Stimulated activated naive B cell treated with anti-CD40 and anti-IgM and Interleukin-4, amounts not matched to agents 10 μg/mL and 1 μg/mL and 100 μg/mL, for 72 hours (primary cell): ENCODE data around the gene TNS3.

ENCODE experiments used
- ATAC-seq, 2 donors: fragments of 150-1000 bp; cut with Tn5 transposase; replicated peaks; 2 replicates each; pipeline ENCODE4 v1.10.0; 2021; ENCODE audit warnings: moderate library complexity in 1 of 2
- DNase-seq: peaks from one replicate; pipeline ENCODE4 v3.0.0; 2021
- H3K27ac Mint-ChIP-seq: one replicate; pipeline ENCODE4 v1.8.0; 2022; ENCODE audit warnings: mild to moderate bottlenecking, mixed read lengths
- H3K27me3 Mint-ChIP-seq, 2 donors: one replicate each; pipeline ENCODE4 v1.8.0; 2022; ENCODE audit warnings: mixed read lengths in 2 of 2
- H3K36me3 Mint-ChIP-seq, 2 donors: one replicate each; pipeline ENCODE4 v1.8.0; 2022; ENCODE audit warnings: mixed read lengths in 2 of 2, mild to moderate bottlenecking in 1 of 2
- H3K4me1 Mint-ChIP-seq, 2 donors: one replicate each; pipeline ENCODE4 v1.8.0; 2022; ENCODE audit warnings: mixed read lengths in 2 of 2, mild to moderate bottlenecking in 1 of 2
- H3K4me3 Mint-ChIP-seq, 2 donors: one replicate each; pipeline ENCODE4 v1.8.0; 2022; ENCODE audit warnings: mild to moderate bottlenecking in 2 of 2, mixed read lengths in 2 of 2, moderate library complexity in 1 of 2
- H3K9me3 Mint-ChIP-seq, 2 donors: one replicate each; pipeline ENCODE4 v1.8.0; 2022; ENCODE audit warnings: mixed read lengths in 2 of 2, mild to moderate bottlenecking in 1 of 2

The TNS3 gene

GRCh38 chr7:47454069-47454973, 127.6 kb downstream of the TNS3 start:
- Mint-ChIP-seq H3K27ac (no peak overlapping the region), H3K9me3 (no peaks in the 10 kb centered on the region), H3K4me1 (peaks cover 22 to 38% of the 10 kb centered on the region in 2 donors), H3K36me3 (peaks cover 2 to 19% of the 10 kb centered on the region in 2 donors), H3K4me3 (no peak overlapping the region), H3K27me3 (no peaks in the 10 kb centered on the region)
- DNase-seq (no peak), ATAC-seq (no peak)

- ATAC-seq (peak; percentile 50 to 58), DNase-seq (no peak)
- Mint-ChIP-seq H3K27ac (peak overlapping the region; percentile 9), H3K4me3 (no peak overlapping the region), H3K4me1 (peaks cover 22 to 35% of the 10 kb centered on the region in 2 donors), H3K36me3 (peaks cover 2 to 21% of the 10 kb centered on the region in 2 donors), H3K9me3 (no peaks in the 10 kb centered on the region), H3K27me3 (no peaks in the 10 kb centered on the region)
Measured at GRCh38 chr7:47453093-47454061, 128.5 kb downstream of the TNS3 start.

- H3K4me1 Mint-ChIP-seq: peaks cover 16 to 28% of the 10 kb centered on the region in 2 donors
- H3K9me3 Mint-ChIP-seq: no peaks in the 10 kb centered on the region
- peaks cover 2 to 23% of the 10 kb centered on the region in 2 donors for H3K36me3 Mint-ChIP-seq
- peak overlapping the region; percentile 9 for H3K27ac Mint-ChIP-seq
- no peaks in the 10 kb centered on the region for H3K27me3 Mint-ChIP-seq
- no peak overlapping the region for H3K4me3 Mint-ChIP-seq
- DNase-seq (no peak), ATAC-seq (no peak)
Measured at GRCh38 chr7:47452715-47453092, 129.2 kb downstream of the TNS3 start.

GRCh38 chr7:47452295-47452694, 129.6 kb downstream of the TNS3 start:
- peaks cover 12 to 26% of the 10 kb centered on the region in 2 donors for H3K4me1 Mint-ChIP-seq
- peaks cover 2 to 27% of the 10 kb centered on the region in 2 donors for H3K36me3 Mint-ChIP-seq
- H3K27ac Mint-ChIP-seq: no peak overlapping the region
- no peak for ATAC-seq
- no peaks in the 10 kb centered on the region for H3K27me3 Mint-ChIP-seq
- DNase-seq: no peak
- no peak overlapping the region for H3K4me3 Mint-ChIP-seq
- H3K9me3 Mint-ChIP-seq: no peaks in the 10 kb centered on the region

- Mint-ChIP-seq H3K4me3 (no peak overlapping the region), H3K27me3 (no peaks in the 10 kb centered on the region), H3K9me3 (no peaks in the 10 kb centered on the region), H3K27ac (no peak overlapping the region), H3K4me1 (peaks cover 14 to 26% of the 10 kb centered on the region in 2 donors), H3K36me3 (peaks cover 2 to 27% of the 10 kb centered on the region in 2 donors)
- no peak for DNase-seq
- no peak for ATAC-seq
Measured at GRCh38 chr7:47451851-47452205, 130.1 kb downstream of the TNS3 start.

- Mint-ChIP-seq H3K9me3 (no peaks in the 10 kb centered on the region), H3K4me1 (peaks cover 11 to 27% of the 10 kb centered on the region in 2 donors), H3K4me3 (no peak overlapping the region), H3K36me3 (peaks cover 0 to 16% of the 10 kb centered on the region in 2 donors), H3K27me3 (no peaks in the 10 kb centered on the region), H3K27ac (no peak overlapping the region)
- DNase-seq (no peak), ATAC-seq (no peak)
Measured at GRCh38 chr7:47449810-47450590, 131.9 kb downstream of the TNS3 start.

- no peak overlapping the region for H3K27ac Mint-ChIP-seq
- peaks cover 14 to 21% of the 10 kb centered on the region in 2 donors for H3K4me1 Mint-ChIP-seq
- no peaks in the 10 kb centered on the region for H3K9me3 Mint-ChIP-seq
- no peaks in the 10 kb centered on the region for H3K27me3 Mint-ChIP-seq
- H3K36me3 Mint-ChIP-seq: peaks cover 0 to 12% of the 10 kb centered on the region in 2 donors
- no peak overlapping the region for H3K4me3 Mint-ChIP-seq
- DNase-seq (no peak), ATAC-seq (no peak)
Measured at GRCh38 chr7:47448971-47449370, 132.9 kb downstream of the TNS3 start.

GRCh38 chr7:47447621-47448349, 134.1 kb downstream of the TNS3 start:
- no peaks in the 10 kb centered on the region for H3K9me3 Mint-ChIP-seq
- no peaks in the 10 kb centered on the region for H3K27me3 Mint-ChIP-seq
- no peak for ATAC-seq
- H3K27ac Mint-ChIP-seq: no peak overlapping the region
- peaks cover 10% of the 10 kb centered on the region in 2 donors for H3K4me1 Mint-ChIP-seq
- DNase-seq: no peak
- peaks cover 0 to 12% of the 10 kb centered on the region in 2 donors for H3K36me3 Mint-ChIP-seq
- H3K4me3 Mint-ChIP-seq: no peak overlapping the region

- DNase-seq (no peak), ATAC-seq (no peak)
- Mint-ChIP-seq H3K27me3 (no peaks in the 10 kb centered on the region), H3K27ac (peak overlapping the region; percentile 67), H3K36me3 (peaks cover 0 to 9% of the 10 kb centered on the region in 2 donors), H3K4me3 (no peak overlapping the region), H3K4me1 (peaks cover 10% of the 10 kb centered on the region in 2 donors), H3K9me3 (no peaks in the 10 kb centered on the region)
Measured at GRCh38 chr7:47446871-47447466, 134.9 kb downstream of the TNS3 start.

- DNase-seq (no peak), ATAC-seq (peak; percentile 51 to 61)
- H3K4me1 Mint-ChIP-seq: peaks cover 10 to 14% of the 10 kb centered on the region in 2 donors
- H3K36me3 Mint-ChIP-seq: peaks cover 3 to 13% of the 10 kb centered on the region in 2 donors
- H3K4me3 Mint-ChIP-seq: no peak overlapping the region
- H3K27ac Mint-ChIP-seq: peak overlapping the region; percentile 32
- H3K27me3 Mint-ChIP-seq: no peaks in the 10 kb centered on the region
- H3K9me3 Mint-ChIP-seq: no peaks in the 10 kb centered on the region
Measured at GRCh38 chr7:47444376-47445098, 137.4 kb downstream of the TNS3 start.

GRCh38 chr7:47443049-47443448, 138.9 kb downstream of the TNS3 start:
- H3K4me3 Mint-ChIP-seq: no peak overlapping the region
- DNase-seq: no peak
- H3K9me3 Mint-ChIP-seq: no peaks in the 10 kb centered on the region
- no peak overlapping the region for H3K27ac Mint-ChIP-seq
- no peaks in the 10 kb centered on the region for H3K27me3 Mint-ChIP-seq
- peaks cover 5 to 20% of the 10 kb centered on the region in 2 donors for H3K36me3 Mint-ChIP-seq
- H3K4me1 Mint-ChIP-seq: peaks cover 10 to 21% of the 10 kb centered on the region in 2 donors
- ATAC-seq: no peak

GRCh38 chr7:47442605-47442865, 139.4 kb downstream of the TNS3 start:
- H3K9me3 Mint-ChIP-seq: no peaks in the 10 kb centered on the region
- H3K27me3 Mint-ChIP-seq: no peaks in the 10 kb centered on the region
- H3K4me3 Mint-ChIP-seq: no peak overlapping the region
- ATAC-seq: no peak
- H3K4me1 Mint-ChIP-seq: peaks cover 10 to 21% of the 10 kb centered on the region in 2 donors
- peaks cover 5 to 16% of the 10 kb centered on the region in 2 donors for H3K36me3 Mint-ChIP-seq
- H3K27ac Mint-ChIP-seq: no peak overlapping the region
- no peak for DNase-seq
